Trophoblast cell (in vitro differentiated cells and primary cell): ENCODE measurements around the gene KRTAP1-1.
"Not testable (repeated sequence)": the region's sequence is repeated elsewhere in the genome, so short reads cannot be mapped to it uniquely, and the experiment has no call there.

Experiments used
- DNase-seq, 2 donors: peaks; one replicate each; pipeline ENCODE4 v3.0.0-alpha.2; 2016
- H2AFZ ChIP-seq: 2 replicates; pipeline ENCODE4 v1.6.1; 2013; ENCODE audit warnings: low read length, moderate library complexity, mild to moderate bottlenecking; ENCODE audit not compliant: insufficient read depth, poor library complexity
- H2AK5ac ChIP-seq: 2 replicates; pipeline ENCODE4 v1.6.1; 2013; ENCODE audit warnings: mild to moderate bottlenecking, low read length
- H2BK120ac ChIP-seq: 2 replicates; pipeline ENCODE4 v1.6.1; 2013; ENCODE audit warnings: low read length, mild to moderate bottlenecking, moderate library complexity; ENCODE audit not compliant: insufficient read depth, poor library complexity
- H2BK12ac ChIP-seq: 2 replicates; pipeline ENCODE4 v1.6.1; 2013; ENCODE audit warnings: mild to moderate bottlenecking, low read length, moderate library complexity
- H2BK5ac ChIP-seq: 2 replicates; pipeline ENCODE4 v1.6.1; 2013; ENCODE audit warnings: low read length, low read depth, moderate library complexity, mild to moderate bottlenecking; ENCODE audit not compliant: poor library complexity
- H3K14ac ChIP-seq: 2 replicates; pipeline ENCODE4 v1.6.1; 2013; ENCODE audit warnings: mild to moderate bottlenecking, low read length
- H3K18ac ChIP-seq: 2 replicates; pipeline ENCODE4 v1.6.1; 2013; ENCODE audit warnings: mild to moderate bottlenecking, low read length
- H3K23ac ChIP-seq: 2 replicates; pipeline ENCODE4 v1.6.1; 2013; ENCODE audit warnings: low read length
- H3K27ac ChIP-seq: 2 replicates; pipeline ENCODE4 v1.5.1; 2013; ENCODE audit warnings: low read depth, mild to moderate bottlenecking, inconsistent platforms, low read length, moderate library complexity
- H3K27me3 ChIP-seq: 2 replicates; pipeline ENCODE4 v1.6.1; 2013; ENCODE audit warnings: inconsistent platforms, mild to moderate bottlenecking, low read length, moderate library complexity; ENCODE audit not compliant: insufficient read depth
- H3K36me3 ChIP-seq, 2 experiments: 1 replicate in 1 of 2; 2 replicates in 1 of 2; pipeline ENCODE4 v1.6.1; 2013; ENCODE audit warnings: low read length in 2 of 2, mild to moderate bottlenecking in 2 of 2, moderate library complexity in 1 of 2; ENCODE audit not compliant: insufficient read depth in 2 of 2, control insufficient read depth in 1 of 2
- H3K4ac ChIP-seq: 2 replicates; pipeline ENCODE4 v1.6.1; 2013; ENCODE audit warnings: low read depth, mild to moderate bottlenecking, low read length, moderate library complexity
- H3K4me1 ChIP-seq, 2 experiments: 1 replicate in 1 of 2; 2 replicates in 1 of 2; pipeline ENCODE4 v1.6.1; 2013; ENCODE audit warnings: low read length in 2 of 2, mild to moderate bottlenecking in 2 of 2, moderate library complexity in 1 of 2; ENCODE audit not compliant: insufficient read depth in 2 of 2, control insufficient read depth in 1 of 2
- H3K4me2 ChIP-seq: 2 replicates; pipeline ENCODE4 v1.6.1; 2013; ENCODE audit warnings: inconsistent platforms, mild to moderate bottlenecking, low read length, moderate library complexity
- H3K4me3 ChIP-seq: 2 replicates; pipeline ENCODE4 v1.5.1; 2013; ENCODE audit warnings: mild to moderate bottlenecking, low read depth, low read length, inconsistent platforms
- H3K79me1 ChIP-seq: one replicate; pipeline ENCODE4 v1.6.1; 2013; ENCODE audit warnings: low read length
- H3K79me2 ChIP-seq: 2 replicates; pipeline ENCODE4 v1.6.1; 2013; ENCODE audit warnings: low read length, mild to moderate bottlenecking; ENCODE audit not compliant: control insufficient read depth, insufficient read depth, poor library complexity
- H3K9ac ChIP-seq: 2 replicates; pipeline ENCODE4 v1.6.1; 2013; ENCODE audit warnings: mild to moderate bottlenecking, low read length
- H3K9me3 ChIP-seq: 2 replicates; pipeline ENCODE4 v1.6.1; 2013; ENCODE audit warnings: low read depth, mild to moderate bottlenecking, control low read depth, inconsistent platforms, low read length; ENCODE audit not compliant: insufficient read depth
- H4K12ac ChIP-seq: 2 replicates; pipeline ENCODE4 v1.6.1; 2013; ENCODE audit warnings: low read depth, mild to moderate bottlenecking, low read length, moderate library complexity
- H4K8ac ChIP-seq: 2 replicates; pipeline ENCODE4 v1.6.1; 2013; ENCODE audit warnings: low read depth, mild to moderate bottlenecking, low read length, moderate library complexity
- H4K91ac ChIP-seq: one replicate; pipeline ENCODE4 v1.6.1; 2013; ENCODE audit warnings: low read depth, mild to moderate bottlenecking, low read length, moderate library complexity
- WGBS: extraction: QIAGEN DNeasy Blood & Tissue Kit; methylation state at CpG from one replicate; pipeline ENCODE4 v1.1.7; 2013; ENCODE audit warnings: missing lambda C conversion rate; ENCODE audit not compliant: insufficient read length, insufficient coverage; ENCODE audit errors: extremely low coverage; 5-methylcytosine and 5-hydroxymethylcytosine counted together

Gene KRTAP1-1

DNA sequence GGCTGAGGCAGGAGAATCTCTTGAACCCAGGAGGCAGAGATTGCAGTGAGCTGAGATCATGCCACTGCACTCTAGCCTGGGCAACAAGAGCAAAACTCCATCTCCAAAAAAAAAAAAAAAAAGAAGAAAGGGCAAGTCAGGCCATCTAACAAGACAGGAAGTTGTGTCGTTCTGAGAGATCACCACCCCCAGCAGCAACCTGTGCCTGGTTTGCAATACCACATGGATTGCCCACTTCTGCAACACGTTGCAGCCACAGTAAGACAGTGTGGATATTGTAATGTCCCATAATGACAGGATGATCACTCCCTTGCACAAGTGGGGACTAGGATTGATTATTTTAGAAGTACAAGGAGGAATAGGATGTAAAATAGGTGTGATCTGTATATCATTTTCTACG, 27.8 kb upstream of the KRTAP1-1 start:
- no peak overlapping the region for H3K18ac ChIP-seq
- no peak overlapping the region for H4K91ac ChIP-seq
- H2BK12ac ChIP-seq, result no peak overlapping the region
- H3K27ac ChIP-seq, result no peak overlapping the region
- no peak overlapping the region for H3K23ac ChIP-seq
- H3K9ac ChIP-seq, result no peak overlapping the region
- no peak overlapping the region for H4K8ac ChIP-seq
- H3K4me3 ChIP-seq, result no peak overlapping the region
- H3K36me3 ChIP-seq, result no peaks in the 10 kb centered on the region
- H4K12ac ChIP-seq, result no peak overlapping the region
- DNase-seq, result no peak
- H3K79me1 ChIP-seq, result no peaks in the 10 kb centered on the region
- H3K4ac ChIP-seq, result no peak overlapping the region
- no peak overlapping the region for H3K4me2 ChIP-seq
- no peak overlapping the region for H3K14ac ChIP-seq
- H3K4me1 ChIP-seq, result no peaks in the 10 kb centered on the region
- no peaks in the 10 kb centered on the region for H3K27me3 ChIP-seq
- no peaks in the 10 kb centered on the region for H3K79me2 ChIP-seq
- H3K9me3 ChIP-seq, result no peaks in the 10 kb centered on the region
- H2BK120ac ChIP-seq, result no peak overlapping the region
- no peak overlapping the region for H2AFZ ChIP-seq
- H2AK5ac ChIP-seq, result no peak overlapping the region
- H2BK5ac ChIP-seq, result no peak overlapping the region
- no CpG with 5 or more reads among the region's 3 CpGs for WGBS

- Histone ChIP-seq H3K18ac (no peak overlapping the region), H3K27me3 (no peaks in the 10 kb centered on the region), H2BK120ac (no peak overlapping the region), H3K14ac (no peak overlapping the region), H2AFZ (no peak overlapping the region), H3K79me1 (no peaks in the 10 kb centered on the region), H3K9me3 (no peaks in the 10 kb centered on the region), H3K27ac (no peak overlapping the region), H2BK5ac (no peak overlapping the region), H2AK5ac (no peak overlapping the region), H3K23ac (no peak overlapping the region), H3K4me3 (no peak overlapping the region), H3K9ac (no peak overlapping the region), H2BK12ac (no peak overlapping the region), H4K12ac (no peak overlapping the region), H3K4me2 (no peak overlapping the region), H4K91ac (no peak overlapping the region), H3K79me2 (no peaks in the 10 kb centered on the region), H3K4ac (no peak overlapping the region), H4K8ac (no peak overlapping the region), H3K36me3 (no peaks in the 10 kb centered on the region), H3K4me1 (no peaks in the 10 kb centered on the region)
- peak; percentile 33 to 77 for DNase-seq
Measured at GRCh38 chr17:41067281-41067680, 26.0 kb upstream of the KRTAP1-1 start.

DNA sequence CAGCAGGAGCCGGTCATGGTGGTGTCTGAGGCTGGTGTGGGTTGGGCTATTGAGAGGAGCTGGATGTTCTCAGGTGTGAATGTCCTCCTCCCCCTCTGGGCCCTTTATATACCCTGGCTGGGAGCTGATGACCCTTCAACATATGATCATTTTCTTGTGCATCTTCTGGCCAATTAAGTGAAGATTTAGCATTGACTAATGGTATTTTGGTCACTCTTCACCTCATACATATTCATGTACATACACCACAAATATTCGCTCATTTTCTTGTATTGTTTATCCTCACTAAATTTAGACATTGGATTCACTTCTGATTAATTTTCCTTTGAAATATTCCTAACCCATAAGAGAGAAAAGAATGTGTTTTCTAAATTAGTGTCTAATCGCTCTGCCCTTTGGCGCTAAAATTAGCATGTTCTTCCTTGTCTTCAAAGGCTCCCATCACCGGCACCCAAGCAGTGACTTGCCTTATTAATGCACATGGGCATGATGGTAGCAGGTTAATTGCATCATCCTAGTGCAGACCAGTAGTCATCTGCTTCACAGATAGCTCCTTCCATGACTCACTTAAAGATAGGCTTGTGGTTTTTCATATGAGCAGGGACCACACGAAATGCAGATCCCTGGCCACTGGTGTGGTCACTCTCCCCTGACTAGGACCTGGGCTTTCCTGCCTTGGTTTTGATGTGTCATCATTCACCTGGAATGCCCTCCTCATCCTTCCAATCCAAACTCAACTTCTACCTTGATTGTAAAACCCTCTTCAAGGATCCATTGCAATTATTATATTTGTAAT, 24.8 kb upstream of the KRTAP1-1 start, which contains the start of gene KRTAP2-4:
KRTAP2-4 (minus strand) TSS at position 51 of the 796 bp plus-strand sequence; CDS start at position 17, 34 bp downstream.
- no peak within 1 kb of the TSS for H3K4me2 ChIP-seq
- H3K79me1 ChIP-seq, result no peaks in the 10 kb centered on the region
- H4K12ac ChIP-seq, result no peak within 1 kb of the TSS
- H3K4me1 ChIP-seq, result peaks cover 0 to 1% of the 10 kb centered on the region in 2 experiments
- no peaks in the 10 kb centered on the region for H3K27me3 ChIP-seq
- no peak within 1 kb of the TSS for H4K91ac ChIP-seq
- no peak within 1 kb of the TSS for H2AFZ ChIP-seq
- H3K9ac ChIP-seq, result no peak within 1 kb of the TSS
- H3K23ac ChIP-seq, result no peak within 1 kb of the TSS
- no peak within 1 kb of the TSS for H3K14ac ChIP-seq
- no peak within 1 kb of the TSS for H3K18ac ChIP-seq
- WGBS, result no CpG with 5 or more reads among the region's 6 CpGs
- no peaks in the 10 kb centered on the region for H3K9me3 ChIP-seq
- no peak within 1 kb of the TSS for H3K4me3 ChIP-seq
- H3K79me2 ChIP-seq, result no peaks in the 10 kb centered on the region
- peak; percentile 77 to 84 for DNase-seq
- no peak within 1 kb of the TSS for H2BK5ac ChIP-seq
- H2BK12ac ChIP-seq, result no peak within 1 kb of the TSS
- H3K27ac ChIP-seq, result no peak within 1 kb of the TSS
- H3K4ac ChIP-seq, result no peak within 1 kb of the TSS
- H2AK5ac ChIP-seq, result no peak within 1 kb of the TSS
- no peaks in the 10 kb centered on the region for H3K36me3 ChIP-seq
- no peak within 1 kb of the TSS for H4K8ac ChIP-seq
- H2BK120ac ChIP-seq, result no peak within 1 kb of the TSS

- H3K9ac ChIP-seq, H3K4ac ChIP-seq, H3K36me3 ChIP-seq, H2AFZ ChIP-seq, H3K18ac ChIP-seq, H3K9me3 ChIP-seq, H3K4me2 ChIP-seq, H4K91ac ChIP-seq, DNase-seq, H4K8ac ChIP-seq, H2AK5ac ChIP-seq, H2BK12ac ChIP-seq, H3K27me3 ChIP-seq, H4K12ac ChIP-seq, H3K14ac ChIP-seq, H3K79me2 ChIP-seq, H3K4me3 ChIP-seq, H3K27ac ChIP-seq, H3K79me1 ChIP-seq, H2BK120ac ChIP-seq, H3K4me1 ChIP-seq, H2BK5ac ChIP-seq, H3K23ac ChIP-seq: not testable (repeated sequence)
- WGBS, result no CpG with 5 or more reads among the region's 16 CpGs
Measured at GRCh38 chr17:41065016-41065689, 23.9 kb upstream of the KRTAP1-1 start.
